ENCODE measurements around the gene IDH3G. TPM values are rescaled to one million over a fixed set of nuclear protein-coding genes. Genes with fewer than 3 reads are reported as not detected.

The IDH3G gene
- total and polyA plus RNA-seq, 3 donors from 2014 or later, result 52.4 to 83.1 (median 74.9) TPM

GRCh38 chrX:153807976-153808375 lies 13.8 kb upstream of the IDH3G start:
- H3K36me3 ChIP-seq (ENCODE audit: low read depth, missing control alignments), result no peaks in the 10 kb centered on the region
- no peaks in the 10 kb centered on the region for H3K4me1 ChIP-seq
- intact Hi-C loops (cut with DNase I; ENCODE audit: low total_unique reads), result no loop called here
- H3K27ac ChIP-seq, result no peak overlapping the region
- no peak overlapping the region for H3K4me3 ChIP-seq
- WGBS, 2 donors, result 92 to 100% methylated on average over 1 to 15 of the region's 19 CpGs
- no peaks in the 10 kb centered on the region for H3K27me3 ChIP-seq
- no peak for DNase-seq
- no peaks in the 10 kb centered on the region for H3K9me3 ChIP-seq
- TF ChIP-seq POLR2A (IDR thresholded peaks at IDR 0.05) (no peak), CTCF (IDR thresholded peaks at IDR 0.05) (no peak)

GRCh38 chrX:153806999-153807575 lies 12.9 kb upstream of the IDH3G start:
- H3K27me3 ChIP-seq, result no peaks in the 10 kb centered on the region
- intact Hi-C loops (cut with DNase I; ENCODE audit: low total_unique reads), result no loop called here
- H3K4me3 ChIP-seq, result no peak overlapping the region
- DNase-seq, result no peak
- no peaks in the 10 kb centered on the region for H3K36me3 ChIP-seq (ENCODE audit: low read depth, missing control alignments)
- 94% methylated on average over 13 of the region's 28 CpGs; no CpG with 5 or more reads in 1 of the 2 donors for WGBS, 2 donors
- no peak overlapping the region for H3K27ac ChIP-seq
- TF ChIP-seq CTCF (IDR thresholded peaks at IDR 0.05) (no peak), POLR2A (IDR thresholded peaks at IDR 0.05) (no peak)
- no peaks in the 10 kb centered on the region for H3K4me1 ChIP-seq
- H3K9me3 ChIP-seq, result no peaks in the 10 kb centered on the region

GRCh38 chrX:153805436-153805835 lies 11.3 kb upstream of the IDH3G start:
- intact Hi-C loops (cut with DNase I; ENCODE audit: low total_unique reads), result no loop called here
- WGBS, 2 donors, result 93% methylated on average over 13 of the region's 13 CpGs; no CpG with 5 or more reads in 1 of the 2 donors

GRCh38 chrX:153804621-153805020 lies 10.4 kb upstream of the IDH3G start:
- Histone ChIP-seq H3K27ac (no peak overlapping the region), H3K9me3 (no peaks in the 10 kb centered on the region), H3K27me3 (no peaks in the 10 kb centered on the region), H3K4me1 (no peaks in the 10 kb centered on the region), H3K4me3 (no peak overlapping the region), H3K36me3 (ENCODE audit: low read depth, missing control alignments) (no peaks in the 10 kb centered on the region)
- intact Hi-C loops (cut with DNase I; ENCODE audit: low total_unique reads), result no loop called here
- no peak for DNase-seq
- no peak for TF ChIP-seq POLR2A (IDR thresholded peaks at IDR 0.05)
- TF ChIP-seq CTCF (IDR thresholded peaks at IDR 0.05), result no peak
- 97 to 100% methylated on average over 3 to 6 of the region's 25 CpGs for WGBS, 2 donors

More at GRCh38 chrX:153805436-153805835, 11.3 kb upstream of the IDH3G start:
- H3K27me3 ChIP-seq, result no peaks in the 10 kb centered on the region
- no peak overlapping the region for H3K4me3 ChIP-seq
- H3K9me3 ChIP-seq, result no peaks in the 10 kb centered on the region
- H3K27ac ChIP-seq, result no peak overlapping the region
- no peak for DNase-seq
- H3K4me1 ChIP-seq, result no peaks in the 10 kb centered on the region
- H3K36me3 ChIP-seq (ENCODE audit: low read depth, missing control alignments), result no peaks in the 10 kb centered on the region
- TF ChIP-seq CTCF (IDR thresholded peaks at IDR 0.05), result no peak
- no peak for TF ChIP-seq POLR2A (IDR thresholded peaks at IDR 0.05)

GRCh38 chrX:153804100-153804595 lies 10.0 kb upstream of the IDH3G start:
- no peak for DNase-seq

More at GRCh38 chrX:153804100-153804595, 10.0 kb upstream of the IDH3G start:
- Histone ChIP-seq H3K4me1 (no peaks in the 10 kb centered on the region), H3K27me3 (no peaks in the 10 kb centered on the region), H3K9me3 (no peaks in the 10 kb centered on the region), H3K4me3 (no peak overlapping the region), H3K36me3 (ENCODE audit: low read depth, missing control alignments) (no peaks in the 10 kb centered on the region), H3K27ac (no peak overlapping the region)
- intact Hi-C loops (cut with DNase I; ENCODE audit: low total_unique reads), result no loop called here
- WGBS, 2 donors, result 77 to 100% methylated on average over 1 to 24 of the region's 34 CpGs
- TF ChIP-seq POLR2A (IDR thresholded peaks at IDR 0.05), result no peak
- no peak for TF ChIP-seq CTCF (IDR thresholded peaks at IDR 0.05)

Measured in testis (tissue), 3 donors.